Mucosa of rectum (tissue), 2 donors: ENCODE measurements around the gene MAGEA12.
"Not testable (repeated sequence)": the region's sequence is repeated elsewhere in the genome, so short reads cannot be mapped to it uniquely, and the experiment has no call there.

Experiments used
- H3K27ac ChIP-seq, 2 donors: one replicate each; pipeline ENCODE4 v1.7.0; 2013; ENCODE audit warnings: inconsistent platforms in 2 of 2, low read depth in 2 of 2, low read length in 2 of 2
- H3K27me3 ChIP-seq, 2 donors: one replicate each; pipeline ENCODE4 v1.7.0; 2013; ENCODE audit warnings: low read length in 2 of 2; ENCODE audit not compliant: control insufficient read depth in 2 of 2, insufficient read depth in 2 of 2
- H3K36me3 ChIP-seq, 2 donors: one replicate each; pipeline ENCODE4 v1.7.0; 2013; ENCODE audit warnings: low read length in 2 of 2; ENCODE audit not compliant: control insufficient read depth in 2 of 2, insufficient read depth in 2 of 2
- H3K4me1 ChIP-seq, 2 donors: one replicate each; pipeline ENCODE4 v1.7.0; 2013; ENCODE audit warnings: low read length in 2 of 2, mild to moderate bottlenecking in 1 of 2; ENCODE audit not compliant: control insufficient read depth in 2 of 2, insufficient read depth in 2 of 2
- H3K4me3 ChIP-seq, 2 donors: one replicate each; pipeline ENCODE4 v1.7.0; 2013; ENCODE audit warnings: low read length in 2 of 2
- H3K9ac ChIP-seq, 2 donors: one replicate each; pipeline ENCODE4 v1.7.0; 2013; ENCODE audit warnings: low read length in 2 of 2, low read depth in 1 of 2, mild to moderate bottlenecking in 1 of 2
- H3K9me3 ChIP-seq, 2 donors: one replicate each; pipeline ENCODE4 v1.7.0; 2013; ENCODE audit warnings: low read length in 2 of 2; ENCODE audit not compliant: control insufficient read depth in 2 of 2
- donor health status: healthy.
- donor health status: Normal muscosa, but diverticular disease.

Gene MAGEA12

GRCh38 chrX:152733261-152733975 is at the start of gene MAGEA12, which contains the start of gene CSAG1:
MAGEA12 (plus strand) TSS chrX:152733757; CDS start chrX:152736162, 2,405 bp downstream.
CSAG1 (minus strand) TSS chrX:152733721; CDS start chrX:152732460, 1,261 bp downstream.
- H3K4me3 ChIP-seq: no peak within 1 kb of the TSS
- H3K9ac ChIP-seq: no peak within 1 kb of the TSS

GRCh38 chrX:152697952-152698931 is 35.3 kb upstream of the MAGEA12 start, which contains the start of gene MAGEA3:
MAGEA3 (plus strand) TSS chrX:152698794; CDS start chrX:152700833, 2,039 bp downstream.
- H3K36me3 ChIP-seq, H3K4me3 ChIP-seq, H3K27ac ChIP-seq, H3K9ac ChIP-seq, H3K27me3 ChIP-seq, H3K4me1 ChIP-seq, H3K9me3 ChIP-seq: not testable (repeated sequence)

More at GRCh38 chrX:152733261-152733975, at the start of gene MAGEA12, which contains the start of gene CSAG1:
- Histone ChIP-seq H3K9me3 (no peaks in the 10 kb centered on the region), H3K36me3 (no peaks in the 10 kb centered on the region), H3K27ac (no peak within 1 kb of the TSS), H3K4me1 (no peaks in the 10 kb centered on the region), H3K27me3 (no peaks in the 10 kb centered on the region)

- not testable (repeated sequence) for H3K27me3 ChIP-seq, H3K9me3 ChIP-seq, H3K27ac ChIP-seq
Measured at GRCh38 chrX:152700390-152700789, 33.2 kb upstream of the MAGEA12 start.

GRCh38 chrX:152706500-152706899 is 27.1 kb upstream of the MAGEA12 start:
- not testable (repeated sequence) for H3K27ac ChIP-seq, H3K4me3 ChIP-seq, H3K27me3 ChIP-seq, H3K4me1 ChIP-seq, H3K9ac ChIP-seq, H3K36me3 ChIP-seq, H3K9me3 ChIP-seq

More at GRCh38 chrX:152700390-152700789, 33.2 kb upstream of the MAGEA12 start:
- H3K36me3 ChIP-seq, H3K9ac ChIP-seq, H3K4me1 ChIP-seq, H3K4me3 ChIP-seq: not testable (repeated sequence)

- H3K4me1 ChIP-seq, H3K9me3 ChIP-seq, H3K27me3 ChIP-seq, H3K4me3 ChIP-seq, H3K27ac ChIP-seq, H3K9ac ChIP-seq, H3K36me3 ChIP-seq: not testable (repeated sequence)
Measured at GRCh38 chrX:152709173-152709572, 24.4 kb upstream of the MAGEA12 start, which contains the start of gene CSAG2. CSAG2 (minus strand) TSS chrX:152709273; CDS start chrX:152709112, 161 bp downstream.

GRCh38 chrX:152713195-152713594 is 20.4 kb upstream of the MAGEA12 start:
- H3K27me3 ChIP-seq: not testable (repeated sequence)

GRCh38 chrX:152713815-152714787 is 19.5 kb upstream of the MAGEA12 start, which contains the start of gene MAGEA2B:
MAGEA2B (plus strand) TSS chrX:152714628; CDS start chrX:152717107, 2,479 bp downstream.
- H3K4me1 ChIP-seq, H3K36me3 ChIP-seq, H3K27ac ChIP-seq, H3K9me3 ChIP-seq, H3K27me3 ChIP-seq, H3K4me3 ChIP-seq, H3K9ac ChIP-seq: not testable (repeated sequence)

More at GRCh38 chrX:152713195-152713594, 20.4 kb upstream of the MAGEA12 start:
- not testable (repeated sequence) for H3K4me1 ChIP-seq, H3K27ac ChIP-seq, H3K4me3 ChIP-seq, H3K9me3 ChIP-seq, H3K9ac ChIP-seq, H3K36me3 ChIP-seq

- Histone ChIP-seq H3K4me3 (no peak overlapping the region), H3K27ac (no peak overlapping the region), H3K4me1 (no peaks in the 10 kb centered on the region), H3K9ac (no peak overlapping the region), H3K27me3 (no peaks in the 10 kb centered on the region), H3K9me3 (no peaks in the 10 kb centered on the region), H3K36me3 (no peaks in the 10 kb centered on the region)
Measured at GRCh38 chrX:152725409-152725808, 8.1 kb upstream of the MAGEA12 start.

- H3K4me3 ChIP-seq, H3K9me3 ChIP-seq, H3K9ac ChIP-seq, H3K27me3 ChIP-seq, H3K4me1 ChIP-seq, H3K36me3 ChIP-seq, H3K27ac ChIP-seq: not testable (repeated sequence)
Measured at GRCh38 chrX:152734143-152734858, 744 bp downstream of the MAGEA12 start.
